ENCODE results near the gene SF3A1.

Gene SF3A1

GRCh38 chr22:30297276-30297990 lies 59.3 kb downstream of the SF3A1 start:
- H2AFZ ChIP-seq (ENCODE audit: low read depth) = no peak overlapping the region
- no peak for TF ChIP-seq CTCF (conservative IDR thresholded peaks at IDR 0.05; ENCODE audit: low read depth, low read length)
- H3K27me3 ChIP-seq (ENCODE audit: insufficient read depth, low read depth) = no peaks in the 10 kb centered on the region
- no peaks in the 10 kb centered on the region for H3K36me3 ChIP-seq (ENCODE audit: insufficient read depth)
- H3K27ac ChIP-seq = no peak overlapping the region
- H3K4me3 ChIP-seq (IDR thresholded peaks at IDR 0.05; ENCODE audit: insufficient read depth, low read depth, low read length) = no peak overlapping the region
- peaks cover 13% of the 10 kb centered on the region for H3K4me1 ChIP-seq (ENCODE audit: low read depth, poor library complexity, severe bottlenecking)
- H3K79me2 ChIP-seq (ENCODE audit: insufficient read depth, low read depth) = no peaks in the 10 kb centered on the region
- no peak overlapping the region for H3K4me2 ChIP-seq
- no peaks in the 10 kb centered on the region for H4K20me1 ChIP-seq (ENCODE audit: insufficient read depth)
- no peak overlapping the region for H3K9ac ChIP-seq

- TF ChIP-seq CTCF (conservative IDR thresholded peaks at IDR 0.05; ENCODE audit: low read depth, low read length) = no peak
- Histone ChIP-seq H3K4me3 (IDR thresholded peaks at IDR 0.05; ENCODE audit: insufficient read depth, low read depth, low read length) (no peak overlapping the region), H3K9ac (no peak overlapping the region), H3K79me2 (ENCODE audit: insufficient read depth, low read depth) (no peaks in the 10 kb centered on the region), H3K27ac (no peak overlapping the region), H2AFZ (ENCODE audit: low read depth) (no peak overlapping the region), H3K27me3 (ENCODE audit: insufficient read depth, low read depth) (no peaks in the 10 kb centered on the region), H3K36me3 (ENCODE audit: insufficient read depth) (no peaks in the 10 kb centered on the region), H3K4me2 (no peak overlapping the region), H3K4me1 (ENCODE audit: low read depth, poor library complexity, severe bottlenecking) (peaks cover 12% of the 10 kb centered on the region), H4K20me1 (ENCODE audit: insufficient read depth) (no peaks in the 10 kb centered on the region)
These were observed 59.9 kb downstream of the SF3A1 start for GRCh38 chr22:30296833-30297232.

GRCh38 chr22:30296324-30296723 lies 60.4 kb downstream of the SF3A1 start:
- Histone ChIP-seq H2AFZ (ENCODE audit: low read depth) (no peak overlapping the region), H3K4me1 (ENCODE audit: low read depth, poor library complexity, severe bottlenecking) (peaks cover 14% of the 10 kb centered on the region), H3K79me2 (ENCODE audit: insufficient read depth, low read depth) (no peaks in the 10 kb centered on the region), H3K9ac (no peak overlapping the region), H3K4me3 (IDR thresholded peaks at IDR 0.05; ENCODE audit: insufficient read depth, low read depth, low read length) (no peak overlapping the region), H4K20me1 (ENCODE audit: insufficient read depth) (no peaks in the 10 kb centered on the region), H3K27ac (no peak overlapping the region), H3K27me3 (ENCODE audit: insufficient read depth, low read depth) (no peaks in the 10 kb centered on the region), H3K4me2 (no peak overlapping the region), H3K36me3 (ENCODE audit: insufficient read depth) (no peaks in the 10 kb centered on the region)
- TF ChIP-seq CTCF (conservative IDR thresholded peaks at IDR 0.05; ENCODE audit: low read depth, low read length) = no peak

GRCh38 chr22:30295576-30295975 lies 61.1 kb downstream of the SF3A1 start:
- Histone ChIP-seq H3K79me2 (ENCODE audit: insufficient read depth, low read depth) (no peaks in the 10 kb centered on the region), H2AFZ (ENCODE audit: low read depth) (no peak overlapping the region), H3K27me3 (ENCODE audit: insufficient read depth, low read depth) (no peaks in the 10 kb centered on the region), H3K4me1 (ENCODE audit: low read depth, poor library complexity, severe bottlenecking) (peaks cover 21% of the 10 kb centered on the region), H4K20me1 (ENCODE audit: insufficient read depth) (no peaks in the 10 kb centered on the region), H3K4me2 (no peak overlapping the region), H3K27ac (no peak overlapping the region), H3K36me3 (ENCODE audit: insufficient read depth) (no peaks in the 10 kb centered on the region), H3K4me3 (IDR thresholded peaks at IDR 0.05; ENCODE audit: insufficient read depth, low read depth, low read length) (no peak overlapping the region), H3K9ac (no peak overlapping the region)
- no peak for TF ChIP-seq CTCF (conservative IDR thresholded peaks at IDR 0.05; ENCODE audit: low read depth, low read length)

All from KMS-11 (cell line).